GM12873 (cell line): ENCODE results near the gene FXR2.

Experiments
- CTCF ChIP-seq: IDR thresholded peaks from 2 replicates; pipeline ENCODE4 v1.5.1; 2012; ENCODE audit warnings: low read depth, mild to moderate bottlenecking, moderate library complexity, low read length, control low read depth; ENCODE audit not compliant: insufficient read depth; ENCODE audit errors: missing control alignments

Gene FXR2

GRCh38 chr17:7612294-7612640 is 2.4 kb downstream of the FXR2 start:
- TF ChIP-seq CTCF: no peak

GRCh38 chr17:7611635-7612293 is 2.9 kb downstream of the FXR2 start:
- TF ChIP-seq CTCF: no peak

GRCh38 chr17:7610641-7611040 is 4.1 kb downstream of the FXR2 start:
- no peak for TF ChIP-seq CTCF

GRCh38 chr17:7606280-7606679 is 8.4 kb downstream of the FXR2 start:
- no peak for TF ChIP-seq CTCF

- TF ChIP-seq CTCF: no peak
Measured at GRCh38 chr17:7593296-7593695, 21.4 kb downstream of the FXR2 start.

DNA sequence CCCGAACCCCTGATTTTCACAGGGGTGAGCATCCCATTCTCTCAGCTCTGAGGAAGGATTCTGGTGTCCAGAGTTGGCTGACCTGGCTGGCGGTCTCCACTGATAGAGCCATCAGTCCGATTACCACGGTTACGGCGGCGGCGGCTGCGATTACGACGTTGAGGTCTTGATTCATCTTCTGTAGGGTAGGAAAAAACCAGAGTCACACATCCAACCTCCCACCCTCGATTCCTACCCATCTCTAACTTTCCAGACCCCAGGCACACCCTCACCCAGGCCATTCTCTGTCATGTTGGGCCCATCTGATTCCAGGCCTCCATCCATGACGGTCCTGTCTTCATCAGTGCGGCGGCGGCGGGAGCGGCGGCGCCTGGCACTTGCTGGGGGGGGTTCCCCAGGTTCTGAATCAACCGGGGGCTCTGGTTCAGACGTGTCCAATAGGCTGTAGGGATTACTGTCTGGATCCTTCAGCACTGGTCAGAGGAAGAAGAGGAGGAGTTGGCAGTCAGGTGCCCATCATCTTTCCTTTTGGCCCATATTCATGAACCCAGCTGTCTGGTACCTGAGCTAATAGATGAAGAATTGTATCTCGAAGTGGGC is 22.2 kb downstream of the FXR2 start:
- no peak for TF ChIP-seq CTCF

DNA sequence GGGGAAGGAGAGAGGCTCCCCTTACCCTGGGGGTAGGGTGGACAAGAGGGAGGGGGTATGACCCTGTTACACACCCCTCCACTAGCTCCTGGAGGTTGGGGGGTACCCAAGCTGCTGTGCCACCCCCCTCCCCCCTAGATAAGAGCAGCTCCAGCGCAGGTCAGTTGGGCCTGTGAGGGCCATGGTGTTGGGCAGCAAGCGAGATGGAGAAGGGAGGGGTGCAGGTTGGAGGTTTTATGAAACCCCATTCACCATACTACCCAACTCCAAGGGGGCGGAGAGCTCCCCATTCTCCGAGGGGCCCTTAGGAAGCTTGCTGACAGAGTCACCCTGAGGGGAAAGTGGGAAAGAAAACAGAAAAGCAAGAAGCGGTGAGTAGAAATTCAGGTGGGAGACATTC is 23.1 kb downstream of the FXR2 start:
- no peak for TF ChIP-seq CTCF
